CD8-positive, alpha-beta memory T cell (primary cell): ENCODE data around the gene NDC80. TPM values are rescaled to one million over a fixed set of nuclear protein-coding genes. Genes with fewer than 3 reads are reported as not detected.

Source experiments
- CTCF ChIA-PET: fragments of 350-600 bp; sonication (Branson Sonifier 250); formaldehyde crosslinking; loops from one replicate; lab custom pipeline; 2021; ENCODE audit warnings: antibody characterized with exemption; lab: Charles Lee
- POLR2A ChIA-PET: fragments of 350-600 bp; sonication (Branson Sonifier 250); formaldehyde crosslinking; loops from one replicate; lab custom pipeline; 2021; ENCODE audit warnings: antibody characterized with exemption; lab: Charles Lee
- DNase-seq, 5 donors: peaks; one replicate each; pipeline versions ENCODE4 v3.0.0 to v3.0.0-alpha.2; 2020 to 2022; ENCODE audit warnings: mixed read lengths in 1 of 5
- H3K27ac ChIP-seq: one replicate; pipeline ENCODE4 v1.7.0; 2013; ENCODE audit warnings: low read depth, mild to moderate bottlenecking, low read length, moderate library complexity
- H3K27me3 ChIP-seq: 2 replicates; pipeline ENCODE4 v1.7.0; 2013; ENCODE audit warnings: low read length, mild to moderate bottlenecking; ENCODE audit not compliant: insufficient read depth, poor library complexity, severe bottlenecking
- H3K36me3 ChIP-seq: 2 replicates; pipeline ENCODE4 v1.7.0; 2013; ENCODE audit warnings: mild to moderate bottlenecking, low read length, moderate library complexity; ENCODE audit not compliant: insufficient read depth
- H3K4me1 ChIP-seq: 2 replicates; pipeline ENCODE4 v1.7.0; 2013; ENCODE audit warnings: mild to moderate bottlenecking, low read length, moderate library complexity; ENCODE audit not compliant: insufficient read depth
- H3K4me3 ChIP-seq: 2 replicates; pipeline ENCODE4 v1.7.0; 2013; ENCODE audit warnings: mild to moderate bottlenecking, low read length
- H3K9me3 ChIP-seq: 2 replicates; pipeline ENCODE4 v1.7.0; 2013; ENCODE audit warnings: mild to moderate bottlenecking, low read length
- H3K27ac Mint-ChIP-seq, 8 donors: one replicate each; pipeline ENCODE4 v1.8.0; 2020 to 2021; ENCODE audit warnings: mixed read lengths in 8 of 8, mild to moderate bottlenecking in 6 of 8, inconsistent platforms in 3 of 8, moderate library complexity in 3 of 8
- H3K27me3 Mint-ChIP-seq, 2 donors: one replicate each; pipeline ENCODE4 v1.8.0; 2020 to 2021; ENCODE audit warnings: mixed read lengths in 2 of 2, mild to moderate bottlenecking in 1 of 2, moderate library complexity in 1 of 2
- H3K36me3 Mint-ChIP-seq, 3 donors: one replicate each; pipeline ENCODE4 v1.8.0; 2020 to 2021; ENCODE audit warnings: mixed read lengths in 3 of 3, inconsistent platforms in 1 of 3, mild to moderate bottlenecking in 1 of 3
- H3K4me1 Mint-ChIP-seq, 3 donors: one replicate each; pipeline ENCODE4 v1.8.0; 2020 to 2021; ENCODE audit warnings: mixed read lengths in 3 of 3, inconsistent platforms in 1 of 3, mild to moderate bottlenecking in 1 of 3
- H3K4me3 Mint-ChIP-seq, 7 donors: one replicate each; pipeline ENCODE4 v1.8.0; 2020 to 2021; ENCODE audit warnings: mixed read lengths in 7 of 7, mild to moderate bottlenecking in 6 of 7, moderate library complexity in 4 of 7, inconsistent platforms in 2 of 7
- H3K9me3 Mint-ChIP-seq, 5 donors: one replicate each; pipeline ENCODE4 v1.8.0; 2020 to 2022; ENCODE audit warnings: mixed read lengths in 5 of 5, mild to moderate bottlenecking in 3 of 5, moderate library complexity in 2 of 5, inconsistent platforms in 1 of 5
- polyA plus RNA-seq: library from polyadenylated mRNA; unstranded; fragments of 300-500 nt; fragmentation: Illumina TruSeq; gene quantifications from one replicate; pipeline ENCODE4 v1.2.3, GENCODE V29; 2021
- total RNA-seq, 2 experiments: library from RNA; stranded (reverse); gene quantifications; one replicate each; pipeline ENCODE4 v1.2.3, GENCODE V29; 2021

The NDC80 gene
- total and polyA plus RNA-seq, 3 experiments from 2014 or later, result 5.4 to 44.4 (median 41.6) TPM

DNA sequence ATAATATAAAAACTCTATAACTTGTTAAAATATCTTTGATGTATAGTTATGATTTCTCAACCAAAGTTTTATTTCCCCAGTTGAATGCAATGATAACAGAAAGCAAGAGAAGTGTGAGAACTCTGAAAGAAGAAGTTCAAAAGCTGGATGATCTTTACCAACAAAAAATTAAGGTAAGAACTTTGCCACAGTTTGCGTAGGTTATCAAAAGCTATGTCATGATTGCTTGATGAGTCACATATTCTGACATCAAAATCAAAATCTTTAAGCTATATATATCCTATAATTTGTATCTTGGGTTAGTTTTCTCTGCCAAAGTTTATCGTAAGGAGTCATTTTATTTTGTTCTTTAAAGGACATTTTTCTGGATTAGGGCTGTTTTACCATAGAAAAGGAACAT lies 35.0 kb downstream of the NDC80 start:
- Mint-ChIP-seq H3K9me3 (no peaks in the 10 kb centered on the region), H3K36me3 (peaks cover 0 to 11% (median 5%) of the 10 kb centered on the region in 3 donors), H3K4me1 (peaks cover 49 to 72% (median 64%) of the 10 kb centered on the region in 3 donors), H3K4me3 (peak overlapping the region; percentile 61 to 78 (median 71)), H3K27ac (peak overlapping the region; percentile 61 to 95 (median 92)), H3K27me3 (no peaks in the 10 kb centered on the region)
- Histone ChIP-seq H3K4me3 (no peak overlapping the region), H3K27me3 (no peaks in the 10 kb centered on the region), H3K27ac (peak overlapping the region; percentile 3), H3K36me3 (no peaks in the 10 kb centered on the region), H3K4me1 (peaks cover 38% of the 10 kb centered on the region), H3K9me3 (no peaks in the 10 kb centered on the region)
- peak in 2 of 5 donors; percentile 44 to 46 for DNase-seq
- ChIA-PET CTCF (interaction anchor here (0.7 to 3.7 kb wide), 8 partner anchors 17 to 82 kb away, joined by 3 to 34 read pairs (median 3); partner anchors contain the start of genes METTL4, NDC80 and SMCHD1), POLR2A (interaction anchor here (1.6 to 3.1 kb wide), 4 partner anchors 30 to 53 kb away, joined by 5 to 60 read pairs (median 25); partner anchors contain the start of genes METTL4, NDC80 and SMCHD1)

- Histone ChIP-seq H3K36me3 (no peaks in the 10 kb centered on the region), H3K27me3 (no peaks in the 10 kb centered on the region), H3K4me1 (peaks cover 23% of the 10 kb centered on the region), H3K9me3 (no peaks in the 10 kb centered on the region), H3K27ac (no peak overlapping the region), H3K4me3 (no peak overlapping the region)
- ChIA-PET CTCF (interaction anchor here (2.0 kb wide), 1 partner anchor 47 kb away, joined by 7 read pairs; the partner anchor contains the start of gene SMCHD1), POLR2A (no interaction called here)
- Mint-ChIP-seq H3K36me3 (peaks cover 6 to 22% (median 9%) of the 10 kb centered on the region in 3 donors), H3K4me1 (peaks cover 33 to 58% (median 49%) of the 10 kb centered on the region in 3 donors), H3K9me3 (no peaks in the 10 kb centered on the region), H3K27me3 (no peaks in the 10 kb centered on the region), H3K27ac (peak overlapping the region in 1 of 8 donors; percentile 3), H3K4me3 (no peak overlapping the region)
- no peak for DNase-seq
These were observed 38.2 kb downstream of the NDC80 start for GRCh38 chr18:2609604-2610003.

GRCh38 chr18:2610549-2610948 lies 39.2 kb downstream of the NDC80 start:
- H3K4me3 ChIP-seq, result no peak overlapping the region
- Mint-ChIP-seq H3K4me3 (no peak overlapping the region), H3K4me1 (peaks cover 24 to 48% (median 40%) of the 10 kb centered on the region in 3 donors), H3K9me3 (peaks cover 0 to 3% (median 0%) of the 10 kb centered on the region in 5 donors), H3K36me3 (peaks cover 14 to 30% (median 15%) of the 10 kb centered on the region in 3 donors), H3K27ac (peak overlapping the region in 1 of 8 donors; percentile 32), H3K27me3 (no peaks in the 10 kb centered on the region)
- no peak for DNase-seq
- no peaks in the 10 kb centered on the region for H3K9me3 ChIP-seq
- CTCF ChIA-PET, result no interaction called here
- POLR2A ChIA-PET, result no interaction called here
- H3K4me1 ChIP-seq, result peaks cover 13% of the 10 kb centered on the region
- H3K27me3 ChIP-seq, result no peaks in the 10 kb centered on the region
- H3K36me3 ChIP-seq, result no peaks in the 10 kb centered on the region
- no peak overlapping the region for H3K27ac ChIP-seq

DNA sequence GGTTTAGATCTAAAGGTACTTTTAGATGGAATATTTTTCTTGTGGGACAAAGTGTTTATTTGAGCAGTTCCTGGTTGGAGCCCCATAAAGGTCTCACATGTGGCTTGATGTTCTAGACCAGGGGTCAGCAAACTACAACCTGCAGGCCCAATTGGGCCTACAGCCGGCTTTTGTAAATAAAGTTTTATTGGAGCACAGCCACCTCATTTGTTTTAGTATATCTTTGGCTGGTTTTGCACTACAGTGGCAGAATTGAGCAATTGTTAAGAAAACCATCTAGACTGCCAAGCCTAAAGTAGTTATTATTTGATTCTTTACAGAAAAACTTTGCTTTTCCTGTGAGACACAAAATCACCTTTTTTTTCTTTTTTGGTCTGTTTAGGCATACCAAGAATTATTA lies 41.6 kb downstream of the NDC80 start:
- no peak overlapping the region for H3K4me3 Mint-ChIP-seq
- peaks cover 0 to 3% (median 0%) of the 10 kb centered on the region in 5 donors for H3K9me3 Mint-ChIP-seq
- peak overlapping the region in 2 of 8 donors; percentile 12 to 59 for H3K27ac Mint-ChIP-seq
- H3K27me3 Mint-ChIP-seq, result no peaks in the 10 kb centered on the region
- H3K36me3 Mint-ChIP-seq, result peaks cover 14 to 33% (median 21%) of the 10 kb centered on the region in 3 donors
- DNase-seq, result no peak
- Histone ChIP-seq H3K36me3 (no peaks in the 10 kb centered on the region), H3K27ac (no peak overlapping the region), H3K27me3 (no peaks in the 10 kb centered on the region), H3K4me3 (no peak overlapping the region), H3K9me3 (no peaks in the 10 kb centered on the region), H3K4me1 (no peaks in the 10 kb centered on the region)
- POLR2A ChIA-PET, result no interaction called here
- peaks cover 10 to 32% (median 24%) of the 10 kb centered on the region in 3 donors for H3K4me1 Mint-ChIP-seq
- CTCF ChIA-PET, result interaction anchor here (1.0 kb wide), 1 partner anchor 19 kb away, joined by 3 read pairs; no protein-coding TSS in a partner anchor

- Histone ChIP-seq H3K4me3 (no peak overlapping the region), H3K27ac (no peak overlapping the region), H3K4me1 (no peaks in the 10 kb centered on the region), H3K36me3 (no peaks in the 10 kb centered on the region), H3K9me3 (no peaks in the 10 kb centered on the region), H3K27me3 (no peaks in the 10 kb centered on the region)
- Mint-ChIP-seq H3K36me3 (peaks cover 13 to 17% (median 14%) of the 10 kb centered on the region in 3 donors), H3K4me3 (no peak overlapping the region), H3K27ac (peak overlapping the region in 1 of 8 donors; percentile 1), H3K4me1 (peaks cover 0 to 6% (median 4%) of the 10 kb centered on the region in 3 donors), H3K9me3 (peaks cover 0 to 3% (median 0%) of the 10 kb centered on the region in 5 donors), H3K27me3 (no peaks in the 10 kb centered on the region)
- DNase-seq, result no peak
- CTCF ChIA-PET, result no interaction called here
- POLR2A ChIA-PET, result no interaction called here
These were observed 46.1 kb downstream of the NDC80 start for GRCh38 chr18:2617401-2617998.

GRCh38 chr18:2618009-2618408 lies 46.7 kb downstream of the NDC80 start:
- no peaks in the 10 kb centered on the region for H3K27me3 Mint-ChIP-seq
- H3K27ac Mint-ChIP-seq, result no peak overlapping the region
- peaks cover 0 to under 1% (median 0%) of the 10 kb centered on the region in 3 donors for H3K4me1 Mint-ChIP-seq
- Histone ChIP-seq H3K9me3 (no peaks in the 10 kb centered on the region), H3K36me3 (no peaks in the 10 kb centered on the region), H3K4me1 (no peaks in the 10 kb centered on the region), H3K27ac (no peak overlapping the region), H3K27me3 (no peaks in the 10 kb centered on the region), H3K4me3 (no peak overlapping the region)
- peaks cover 10 to 17% (median 12%) of the 10 kb centered on the region in 3 donors for H3K36me3 Mint-ChIP-seq
- ChIA-PET CTCF (no interaction called here), POLR2A (no interaction called here)
- peaks cover 0 to 3% (median 0%) of the 10 kb centered on the region in 5 donors for H3K9me3 Mint-ChIP-seq
- no peak for DNase-seq
- H3K4me3 Mint-ChIP-seq, result no peak overlapping the region

GRCh38 chr18:2625217-2625616 lies 53.9 kb downstream of the NDC80 start:
- Mint-ChIP-seq H3K36me3 (no peaks in the 10 kb centered on the region), H3K9me3 (no peaks in the 10 kb centered on the region), H3K4me3 (no peak overlapping the region), H3K4me1 (peaks cover 4 to 17% (median 5%) of the 10 kb centered on the region in 3 donors), H3K27me3 (no peaks in the 10 kb centered on the region), H3K27ac (no peak overlapping the region)
- ChIA-PET CTCF (interaction anchor here (1.2 kb wide), 1 partner anchor 46 kb away, joined by 3 read pairs; no protein-coding TSS in a partner anchor), POLR2A (interaction anchor here (1.2 kb wide), 1 partner anchor 11 kb away, joined by 5 read pairs; no protein-coding TSS in a partner anchor)
- DNase-seq, result no peak
- Histone ChIP-seq H3K4me3 (no peak overlapping the region), H3K27ac (no peak overlapping the region), H3K27me3 (no peaks in the 10 kb centered on the region), H3K9me3 (no peaks in the 10 kb centered on the region), H3K4me1 (no peaks in the 10 kb centered on the region), H3K36me3 (no peaks in the 10 kb centered on the region)

DNA sequence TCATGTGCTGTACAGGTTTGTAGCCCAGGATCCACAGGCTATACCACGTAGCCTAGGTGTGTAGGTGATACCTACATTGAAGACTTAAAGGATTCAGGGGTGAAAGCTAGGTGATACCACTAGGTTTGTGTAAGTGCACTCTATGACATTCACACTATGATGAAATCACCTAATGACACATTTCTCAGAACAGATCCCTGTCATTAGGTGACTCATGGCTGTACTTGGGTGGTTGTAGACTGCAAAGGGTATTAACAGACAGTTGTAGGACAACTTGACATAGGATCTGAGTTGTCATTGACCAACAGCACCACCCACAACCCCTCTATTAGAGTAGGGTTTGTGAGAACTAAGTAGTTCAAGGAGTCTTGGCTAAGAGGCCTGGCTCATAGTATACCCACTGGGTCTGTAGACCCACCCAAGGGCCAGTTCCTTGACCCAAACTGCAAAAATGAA lies 56.5 kb downstream of the NDC80 start:
- peaks cover 0 to 1% (median 0%) of the 10 kb centered on the region in 3 donors for H3K36me3 Mint-ChIP-seq
- no peaks in the 10 kb centered on the region for H3K27me3 Mint-ChIP-seq
- POLR2A ChIA-PET, result interaction anchor here (1.1 kb wide), 1 partner anchor 9 kb away, joined by 5 read pairs; no protein-coding TSS in a partner anchor
- no peak overlapping the region for H3K4me3 ChIP-seq
- H3K36me3 ChIP-seq, result no peaks in the 10 kb centered on the region
- H3K9me3 Mint-ChIP-seq, result no peaks in the 10 kb centered on the region
- H3K9me3 ChIP-seq, result no peaks in the 10 kb centered on the region
- peak overlapping the region in 1 of 8 donors; percentile 45 for H3K27ac Mint-ChIP-seq
- H3K27ac ChIP-seq, result no peak overlapping the region
- no peak for DNase-seq
- CTCF ChIA-PET, result interaction anchor here (0.7 to 1.0 kb wide), 2 partner anchors 8 to 24 kb away, joined by 3 read pairs; no protein-coding TSS in a partner anchor
- no peaks in the 10 kb centered on the region for H3K4me1 ChIP-seq
- no peak overlapping the region for H3K4me3 Mint-ChIP-seq
- peaks cover 20 to 34% (median 24%) of the 10 kb centered on the region in 3 donors for H3K4me1 Mint-ChIP-seq
- no peaks in the 10 kb centered on the region for H3K27me3 ChIP-seq
